Islet precursor cell (in vitro differentiated cells): Measurements from ENCODE around the gene DYNC1LI2.
A peak's percentile ranks its signal among the peaks of the same experiment; 100 is the strongest.
"Not testable (repeated sequence)": the region's sequence is repeated elsewhere in the genome, so short reads cannot be mapped to it uniquely, and the experiment has no call there.

Experiments used
- DNase-seq: peaks from one replicate; pipeline ENCODE4 v3.0.0-alpha.2; 2018

DYNC1LI2 gene

DNA sequence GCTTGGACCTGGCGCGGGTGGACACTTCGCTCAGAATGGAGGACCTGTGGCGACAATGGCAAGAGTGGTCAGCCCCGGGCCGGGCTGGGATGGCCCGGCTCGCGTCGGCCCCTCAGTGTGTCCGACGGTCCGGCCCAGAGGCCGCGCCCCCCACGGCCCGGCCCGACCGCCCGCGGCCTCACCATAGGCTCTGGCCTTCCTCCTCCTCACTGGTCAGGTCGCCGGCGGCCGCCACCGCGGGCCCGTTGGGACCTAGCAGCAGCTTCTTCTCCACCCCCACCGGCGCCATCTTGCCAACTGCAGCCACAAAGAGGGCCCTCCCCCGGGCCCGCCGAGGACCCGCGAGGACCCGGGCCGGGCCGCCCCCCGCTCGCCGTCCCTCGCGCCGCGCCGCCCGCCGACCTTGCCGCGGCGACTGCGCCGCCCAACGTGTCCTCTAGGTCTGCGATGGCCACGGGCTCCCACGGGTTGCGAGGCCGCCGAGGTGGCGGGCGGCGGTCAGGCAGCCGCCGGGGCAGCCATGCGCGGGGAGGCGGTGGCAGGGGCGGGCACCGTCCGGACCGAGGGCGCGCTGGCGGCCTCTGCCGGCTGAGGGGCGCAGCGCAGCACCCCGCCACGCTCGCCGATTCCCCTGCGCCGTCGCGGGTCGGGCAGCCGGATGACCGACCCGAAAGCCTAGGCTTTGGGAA lies at the start of gene DYNC1LI2:
DYNC1LI2 (minus strand) TSS at position 307 of the 689 bp plus-strand sequence; CDS start at position 289, 18 bp downstream.
- peak; percentile 82 for DNase-seq

- no peak for DNase-seq
Observed at GRCh38 chr16:66800856-66801255, 49.4 kb upstream of the DYNC1LI2 start.

- no peak for DNase-seq
Observed at GRCh38 chr16:66798161-66798560, 46.8 kb upstream of the DYNC1LI2 start.

DNA sequence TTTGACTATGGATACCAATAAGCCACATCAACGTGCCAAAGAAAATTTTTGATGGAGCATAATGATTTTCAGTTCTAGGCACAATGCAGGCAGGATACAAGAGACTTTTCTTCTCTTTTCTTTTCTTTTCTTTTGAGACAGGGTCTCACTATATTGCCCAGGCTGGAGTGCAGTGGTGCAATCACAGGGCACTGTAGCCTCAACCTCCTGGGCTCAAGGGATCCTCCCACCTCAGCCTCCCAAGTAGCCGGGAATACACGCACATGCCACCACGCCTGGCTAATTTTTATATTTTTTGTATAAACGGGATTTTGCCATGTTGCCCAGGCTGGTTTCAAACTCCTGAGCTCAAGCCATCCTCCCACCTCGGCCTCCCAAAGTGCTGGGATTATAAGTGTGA lies 42.6 kb upstream of the DYNC1LI2 start:
- not testable (repeated sequence) for DNase-seq

GRCh38 chr16:66790130-66790733 lies 38.8 kb upstream of the DYNC1LI2 start:
- no peak for DNase-seq

DNA sequence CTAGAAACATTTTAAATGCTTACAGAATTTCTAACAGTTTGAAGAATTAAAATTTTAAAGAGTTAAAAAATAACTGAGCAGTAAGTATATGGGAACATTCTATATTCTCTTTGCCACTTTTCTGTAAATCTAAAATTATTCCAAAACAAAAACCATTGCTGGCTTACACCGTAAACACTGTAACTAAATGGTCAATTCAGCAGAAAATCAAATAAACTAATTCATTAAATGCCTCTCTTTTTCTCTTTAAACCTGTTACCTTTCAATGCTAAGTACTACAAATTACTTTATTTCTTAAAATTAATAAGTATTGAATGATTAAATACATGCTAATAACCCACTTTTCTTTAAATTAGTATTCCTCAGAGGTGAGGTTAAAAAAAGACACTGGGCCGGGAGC lies 36.0 kb upstream of the DYNC1LI2 start:
- no peak for DNase-seq

- DNase-seq = no peak
Observed at GRCh38 chr16:66786551-66786950, 35.1 kb upstream of the DYNC1LI2 start.

DNA sequence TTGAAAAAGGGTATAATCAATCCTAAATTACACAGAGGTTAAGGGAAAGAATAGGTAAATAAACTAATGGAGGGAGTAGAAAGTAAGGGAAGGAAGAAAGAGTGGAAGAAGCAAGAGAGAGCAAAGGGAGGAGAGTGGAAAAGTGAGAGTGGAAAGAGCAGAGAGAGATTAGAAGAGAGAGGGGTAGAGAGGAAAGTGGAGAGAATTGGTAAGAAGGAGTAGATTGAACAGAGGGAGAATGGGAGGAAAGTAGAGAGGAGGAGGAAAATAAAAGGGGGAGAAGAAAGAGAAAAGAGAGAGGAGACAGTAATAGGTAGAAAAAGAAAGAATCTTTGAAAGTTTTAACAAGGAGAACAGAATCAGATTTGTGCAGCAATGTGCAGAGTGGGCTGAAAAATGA lies 25.0 kb upstream of the DYNC1LI2 start:
- no peak for DNase-seq

GRCh38 chr16:66774981-66775380 lies 23.6 kb upstream of the DYNC1LI2 start:
- no peak for DNase-seq

DNA sequence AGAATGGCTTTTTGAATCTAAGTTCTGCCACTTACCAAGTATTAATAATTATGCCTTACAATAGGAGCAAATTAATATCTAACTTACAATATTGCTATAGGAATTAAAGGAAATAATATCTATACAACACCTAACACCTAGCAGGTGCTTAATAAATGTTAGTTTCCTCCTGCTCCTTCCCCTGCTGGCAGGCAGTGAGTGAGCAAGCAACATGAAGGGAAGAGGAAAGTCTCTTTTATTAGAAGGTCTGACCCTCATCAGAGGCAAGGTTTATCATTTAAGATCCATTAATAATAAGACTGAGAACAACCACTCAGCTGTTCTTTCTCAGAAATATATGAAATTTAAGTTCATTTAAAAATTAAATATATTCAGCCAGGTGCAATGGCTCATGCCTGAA lies 6.7 kb upstream of the DYNC1LI2 start:
- no peak for DNase-seq

GRCh38 chr16:66754819-66755218 lies 3.4 kb upstream of the DYNC1LI2 start:
- DNase-seq = no peak

DNA sequence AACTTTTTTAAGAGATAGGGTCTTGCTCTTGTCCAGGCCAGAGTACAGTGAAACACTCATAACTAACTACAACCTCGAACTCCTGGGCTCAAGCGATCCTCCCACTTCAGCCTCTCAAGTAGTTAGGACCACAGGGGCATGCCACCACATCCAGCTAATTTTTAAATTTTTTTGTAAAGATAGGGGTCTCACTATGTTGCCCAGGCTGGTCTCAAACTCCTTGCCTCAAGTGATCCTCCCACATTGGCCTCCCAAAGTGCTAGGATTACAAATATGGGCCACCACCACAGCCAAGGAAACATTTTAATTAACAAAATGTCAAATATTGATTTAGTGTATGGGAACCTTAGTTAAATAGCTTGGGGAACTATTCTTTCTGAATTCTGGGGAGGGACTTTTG lies 2.8 kb upstream of the DYNC1LI2 start:
- no peak for DNase-seq

DNA sequence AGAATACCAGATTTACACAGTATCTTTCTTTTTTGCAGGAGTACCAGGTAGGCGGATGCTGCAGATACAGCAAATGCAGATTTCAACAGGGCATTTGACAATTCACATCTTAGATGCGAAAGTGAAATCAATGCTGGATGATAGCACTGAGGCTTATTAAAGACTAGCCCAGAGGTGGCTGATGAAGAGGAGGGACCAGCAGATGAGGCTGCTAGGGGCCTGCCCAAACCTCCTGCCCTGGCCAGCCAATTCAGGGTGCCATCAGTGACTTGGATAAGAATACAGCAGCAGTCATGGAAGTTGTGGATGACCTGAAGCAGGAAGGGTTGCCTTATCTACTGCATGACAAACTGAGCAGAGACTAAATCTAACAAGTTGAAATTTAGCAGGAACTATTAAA lies 1.5 kb upstream of the DYNC1LI2 start:
- DNase-seq = no peak

DNA sequence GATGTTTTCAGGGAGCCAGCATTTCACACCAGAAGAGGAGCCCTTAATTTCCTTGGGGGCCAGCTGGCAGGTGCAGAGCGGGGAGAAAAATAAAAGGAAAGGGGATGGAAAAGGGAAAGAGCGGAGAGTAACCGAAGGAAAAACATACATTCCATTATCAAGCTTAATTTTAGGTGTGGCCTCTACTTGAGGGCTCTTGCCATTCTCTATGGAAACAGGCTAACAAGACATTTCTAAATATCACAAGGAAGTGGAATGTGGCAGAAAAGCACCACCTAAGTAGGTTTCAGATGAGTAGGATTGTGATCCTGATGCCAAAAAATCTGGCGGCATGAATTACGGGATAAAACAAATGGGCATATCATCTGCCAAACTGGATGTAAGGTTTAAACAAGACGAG lies 970 bp upstream of the DYNC1LI2 start:
- no peak for DNase-seq

DNA sequence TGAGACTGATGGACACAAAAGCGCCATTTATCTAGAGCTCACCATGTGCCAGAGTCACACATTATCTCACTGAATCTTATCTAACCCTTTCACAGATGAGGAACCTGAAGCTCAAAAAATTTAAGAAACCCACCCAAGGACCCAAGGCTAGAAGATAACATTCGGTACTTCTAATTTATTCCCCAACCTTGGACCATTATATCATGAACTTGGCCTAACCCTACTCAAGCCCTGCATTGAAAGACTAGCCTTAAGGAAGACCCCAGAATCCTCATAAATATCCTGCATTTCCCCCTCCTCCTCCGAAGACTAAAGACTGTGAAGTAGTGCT lies 548 bp upstream of the DYNC1LI2 start:
- DNase-seq = no peak

DNA sequence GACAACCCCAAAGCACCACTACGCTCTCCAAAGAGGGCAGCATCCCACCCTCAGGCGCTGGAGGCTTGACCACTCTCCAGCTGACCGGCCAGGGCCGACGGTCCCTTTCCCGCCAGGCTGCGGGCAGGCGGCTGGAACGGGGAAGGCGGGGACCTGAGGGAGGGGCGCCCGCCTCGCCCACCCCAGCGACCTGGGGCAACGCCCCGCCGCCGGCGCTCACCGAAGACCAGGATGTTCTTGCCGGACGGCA lies 431 bp downstream of the DYNC1LI2 start:
- DNase-seq = peak; percentile 68

GRCh38 chr16:66750279-66751052 lies 943 bp downstream of the DYNC1LI2 start:
- no peak for DNase-seq

- no peak for DNase-seq
Observed at GRCh38 chr16:66746682-66747081, 4.7 kb downstream of the DYNC1LI2 start.

- no peak for DNase-seq
Observed at GRCh38 chr16:66746048-66746447, 5.4 kb downstream of the DYNC1LI2 start.

GRCh38 chr16:66741950-66742808 lies 9.2 kb downstream of the DYNC1LI2 start:
- no peak for DNase-seq

DNA sequence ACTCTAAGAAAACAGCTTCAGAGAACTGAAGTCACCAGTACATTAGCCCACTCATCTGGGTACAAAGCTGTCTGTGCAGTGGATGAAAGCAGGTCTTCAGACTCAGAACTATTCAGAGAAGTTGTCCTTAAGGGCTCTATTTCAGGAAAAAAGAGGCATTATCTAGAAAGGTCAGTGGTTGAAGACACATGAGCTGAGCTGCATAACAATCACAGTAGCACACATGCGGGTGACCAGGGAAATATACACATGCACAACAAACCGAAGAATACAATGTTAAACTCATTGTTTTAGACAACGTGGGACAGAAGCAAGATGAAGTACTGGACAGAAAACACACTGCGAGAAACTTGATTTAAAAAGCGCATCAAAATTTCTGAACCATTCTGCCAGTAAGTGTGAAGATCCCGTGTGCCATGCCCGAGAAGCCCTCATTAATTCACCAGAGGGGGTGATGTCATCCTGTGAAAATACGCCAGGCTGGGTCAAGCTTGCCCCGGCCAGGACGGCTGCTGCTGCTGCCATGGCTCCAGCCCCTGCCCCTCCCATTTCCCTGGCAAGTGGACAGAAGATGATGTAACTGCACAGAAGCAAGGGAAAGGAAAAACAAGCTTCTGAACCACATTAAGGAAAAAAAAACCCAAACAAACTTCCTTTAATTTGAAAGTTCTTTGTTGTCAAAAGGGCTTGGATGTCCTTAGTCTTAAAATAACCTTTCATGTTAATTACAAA lies 10.1 kb downstream of the DYNC1LI2 start:
- DNase-seq = peak; percentile 76

- DNase-seq = no peak
Observed at GRCh38 chr16:66740533-66740932, 10.9 kb downstream of the DYNC1LI2 start.

DNA sequence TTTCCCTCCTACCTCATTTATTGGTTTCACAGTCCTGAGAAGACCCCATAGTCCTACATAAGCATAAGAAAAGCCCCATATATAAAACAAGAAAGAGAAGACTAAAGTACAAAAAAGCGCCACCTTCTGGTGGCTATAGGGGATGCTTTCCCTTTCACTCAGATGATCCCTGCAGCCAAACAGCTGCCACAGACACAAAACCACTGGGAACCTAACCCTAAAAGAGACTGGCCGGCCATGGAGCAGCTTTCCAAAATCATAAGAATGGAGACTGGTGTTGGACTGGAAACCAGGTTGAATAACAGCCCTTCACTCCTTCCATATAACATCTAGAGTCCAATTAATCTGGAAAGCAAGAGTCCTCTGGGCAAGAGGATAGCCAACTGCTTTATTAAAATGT lies 11.4 kb downstream of the DYNC1LI2 start:
- DNase-seq = peak; percentile 58
